Mesenchymal stem cell (in vitro differentiated cells and primary cell): Measurements from ENCODE around the gene UQCRQ.

Experiments used
- DNase-seq: peaks from one replicate; pipeline ENCODE4 v3.0.0-alpha.2; 2013
- H2AFZ ChIP-seq: one replicate; pipeline ENCODE4 v1.6.1; 2013; ENCODE audit warnings: low read depth, mild to moderate bottlenecking, control low read depth, inconsistent platforms, low read length, moderate library complexity
- H2AK5ac ChIP-seq: 2 replicates; pipeline ENCODE4 v1.6.1; 2013; ENCODE audit warnings: low read length, moderate library complexity, mild to moderate bottlenecking, inconsistent platforms; ENCODE audit not compliant: severe bottlenecking
- H2BK120ac ChIP-seq: one replicate; pipeline ENCODE4 v1.6.1; 2013; ENCODE audit warnings: low read depth, mild to moderate bottlenecking, inconsistent platforms, low read length, moderate library complexity
- H2BK12ac ChIP-seq, 2 experiments: one replicate each; pipeline ENCODE4 v1.6.1; 2013; ENCODE audit warnings: inconsistent platforms in 2 of 2, low read length in 2 of 2, mild to moderate bottlenecking in 2 of 2, moderate library complexity in 2 of 2, control low read depth in 1 of 2
- H2BK15ac ChIP-seq: one replicate; pipeline ENCODE4 v1.6.1; 2013; ENCODE audit warnings: mild to moderate bottlenecking, low read depth, inconsistent platforms; ENCODE audit not compliant: poor library complexity, severe bottlenecking
- H2BK5ac ChIP-seq: 2 replicates; pipeline ENCODE4 v1.6.1; 2013; ENCODE audit warnings: low read depth, mild to moderate bottlenecking, low read length, control low read depth, inconsistent platforms; ENCODE audit not compliant: poor library complexity, severe bottlenecking
- H3K14ac ChIP-seq, 2 experiments: one replicate each; pipeline ENCODE4 v1.6.1; 2013; ENCODE audit warnings: inconsistent platforms in 2 of 2, low read length in 2 of 2, control low read depth in 1 of 2, mild to moderate bottlenecking in 1 of 2, moderate library complexity in 1 of 2
- H3K18ac ChIP-seq, 2 experiments: one replicate each; pipeline ENCODE4 v1.6.1; 2013; ENCODE audit warnings: inconsistent platforms in 2 of 2, low read length in 2 of 2, control low read depth in 1 of 2, low read depth in 1 of 2, mild to moderate bottlenecking in 1 of 2
- H3K23ac ChIP-seq, 2 experiments: one replicate each; pipeline ENCODE4 v1.6.1; 2013; ENCODE audit warnings: inconsistent platforms in 2 of 2, low read length in 2 of 2, mild to moderate bottlenecking in 2 of 2, moderate library complexity in 2 of 2, control low read depth in 1 of 2
- H3K27ac ChIP-seq: 2 replicates; pipeline ENCODE4 v1.5.1; 2013; ENCODE audit warnings: mild to moderate bottlenecking, moderate library complexity, low read length, control low read depth, inconsistent platforms; ENCODE audit not compliant: poor library complexity, severe bottlenecking
- H3K27me3 ChIP-seq, 2 experiments: 2 replicates each; pipeline versions ENCODE4 v1.6.1 to v1.7.0; 2013; ENCODE audit warnings: low read length in 2 of 2, mild to moderate bottlenecking in 2 of 2, moderate library complexity in 2 of 2, control low read depth in 1 of 2, inconsistent platforms in 1 of 2; ENCODE audit not compliant: control insufficient read depth in 1 of 2, insufficient read depth in 1 of 2
- H3K36me3 ChIP-seq, 2 experiments: 2 replicates each; pipeline versions ENCODE4 v1.6.1 to v1.7.0; 2013; ENCODE audit warnings: low read length in 2 of 2, control low read depth in 1 of 2, inconsistent platforms in 1 of 2, low read depth in 1 of 2, mild to moderate bottlenecking in 1 of 2; ENCODE audit not compliant: insufficient read depth in 2 of 2, control insufficient read depth in 1 of 2
- H3K4ac ChIP-seq, 2 experiments: one replicate each; pipeline ENCODE4 v1.6.1; 2013; ENCODE audit warnings: inconsistent platforms in 2 of 2, low read length in 2 of 2, mild to moderate bottlenecking in 2 of 2, moderate library complexity in 2 of 2, control low read depth in 1 of 2, low read depth in 1 of 2
- H3K4me1 ChIP-seq: 2 replicates; pipeline ENCODE4 v1.6.1; 2013; ENCODE audit warnings: low read depth, low read length, control low read depth; ENCODE audit not compliant: control insufficient read depth, insufficient read depth
- H3K4me2 ChIP-seq: 2 replicates; pipeline ENCODE4 v1.6.1; 2013; ENCODE audit warnings: low read length, mild to moderate bottlenecking, inconsistent platforms; ENCODE audit not compliant: poor library complexity, severe bottlenecking
- H3K4me3 ChIP-seq, 2 experiments: 2 replicates each; pipeline versions ENCODE4 v1.5.1 to v1.7.0; 2013; ENCODE audit warnings: low read length in 2 of 2, mild to moderate bottlenecking in 2 of 2, control low read depth in 1 of 2, low read depth in 1 of 2; ENCODE audit not compliant: insufficient read depth in 1 of 2
- H3K79me1 ChIP-seq: replicated peaks from 2 replicates; pipeline ENCODE4 v1.6.1; 2013; ENCODE audit warnings: mild to moderate bottlenecking, control low read depth, low read length, inconsistent platforms; ENCODE audit not compliant: poor library complexity, severe bottlenecking
- H3K9ac ChIP-seq: 2 replicates; pipeline ENCODE4 v1.7.0; 2013; ENCODE audit warnings: mild to moderate bottlenecking, low read length, moderate library complexity
- H3K9me3 ChIP-seq: 2 replicates; pipeline ENCODE4 v1.7.0; 2013; ENCODE audit warnings: mild to moderate bottlenecking, low read length; ENCODE audit not compliant: control insufficient read depth
- H4K8ac ChIP-seq: one replicate; pipeline ENCODE4 v1.6.1; 2013; ENCODE audit warnings: inconsistent platforms, mild to moderate bottlenecking, low read length, moderate library complexity
- H4K91ac ChIP-seq: one replicate; pipeline ENCODE4 v1.6.1; 2013; ENCODE audit warnings: mild to moderate bottlenecking, low read length, inconsistent platforms
- WGBS: methylation state at CpG from one replicate; pipeline ENCODE4 v1.1.7; 2013; ENCODE audit warnings: mixed read lengths; 5-methylcytosine and 5-hydroxymethylcytosine counted together

The UQCRQ gene

GRCh38 chr5:132849347-132849746 lies 17.1 kb upstream of the UQCRQ start:
- H3K4ac ChIP-seq = no peak overlapping the region
- no peak overlapping the region for H2AK5ac ChIP-seq
- no peaks in the 10 kb centered on the region for H3K36me3 ChIP-seq
- no peak overlapping the region for H4K8ac ChIP-seq
- WGBS = 74% methylated on average over 1 of the region's 1 CpG
- no peaks in the 10 kb centered on the region for H3K9me3 ChIP-seq
- no peaks in the 10 kb centered on the region for H3K79me1 ChIP-seq
- no peak overlapping the region for H2AFZ ChIP-seq
- no peaks in the 10 kb centered on the region for H3K27me3 ChIP-seq
- H2BK12ac ChIP-seq = no peak overlapping the region
- no peak overlapping the region for H2BK15ac ChIP-seq
- H3K9ac ChIP-seq = no peak overlapping the region
- no peak overlapping the region for H4K91ac ChIP-seq
- no peak for DNase-seq
- H3K4me1 ChIP-seq = no peaks in the 10 kb centered on the region
- no peak overlapping the region for H3K4me3 ChIP-seq
- no peak overlapping the region for H3K23ac ChIP-seq
- H3K14ac ChIP-seq = no peak overlapping the region
- no peak overlapping the region for H3K27ac ChIP-seq
- H2BK5ac ChIP-seq = no peak overlapping the region
- H3K4me2 ChIP-seq = no peak overlapping the region
- H2BK120ac ChIP-seq = no peak overlapping the region
- no peak overlapping the region for H3K18ac ChIP-seq

DNA sequence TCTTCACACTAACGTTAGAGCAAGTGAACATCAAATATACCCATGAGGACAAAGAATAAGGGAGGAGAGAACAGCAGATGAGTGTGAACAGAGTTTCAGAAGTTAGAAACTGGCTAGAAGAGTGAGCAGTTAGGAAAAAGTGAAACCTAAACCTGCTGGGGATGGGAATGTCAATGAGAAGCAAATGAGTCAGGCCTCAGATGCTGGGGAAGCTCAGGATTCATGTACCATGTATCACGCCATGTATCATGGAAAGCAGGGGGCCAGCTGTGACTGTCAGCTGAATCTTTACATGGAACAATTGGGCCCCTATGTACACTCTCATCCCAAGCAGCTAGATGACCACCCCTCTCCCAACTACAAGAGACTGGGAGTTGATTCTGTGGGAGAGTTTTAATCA lies 16.4 kb upstream of the UQCRQ start:
- Histone ChIP-seq H2AK5ac (no peak overlapping the region), H2BK120ac (no peak overlapping the region), H4K8ac (no peak overlapping the region), H3K4ac (no peak overlapping the region), H3K9ac (no peak overlapping the region), H2BK5ac (no peak overlapping the region), H4K91ac (no peak overlapping the region), H2AFZ (no peak overlapping the region), H3K36me3 (no peaks in the 10 kb centered on the region), H2BK12ac (no peak overlapping the region), H3K4me3 (no peak overlapping the region), H3K23ac (no peak overlapping the region), H3K14ac (no peak overlapping the region), H3K27ac (no peak overlapping the region), H3K9me3 (no peaks in the 10 kb centered on the region), H2BK15ac (no peak overlapping the region), H3K18ac (no peak overlapping the region), H3K4me1 (no peaks in the 10 kb centered on the region), H3K27me3 (no peaks in the 10 kb centered on the region), H3K79me1 (no peaks in the 10 kb centered on the region), H3K4me2 (no peak overlapping the region)
- peak; percentile 55 for DNase-seq
- WGBS = 100% methylated on average over 2 of the region's 2 CpGs

- no peak overlapping the region for H3K18ac ChIP-seq
- H3K9ac ChIP-seq = no peak overlapping the region
- no peaks in the 10 kb centered on the region for H3K36me3 ChIP-seq
- H3K27ac ChIP-seq = no peak overlapping the region
- no peaks in the 10 kb centered on the region for H3K27me3 ChIP-seq
- H2BK15ac ChIP-seq = no peak overlapping the region
- no peak overlapping the region for H2BK120ac ChIP-seq
- H3K9me3 ChIP-seq = no peaks in the 10 kb centered on the region
- 95% methylated on average over 2 of the region's 3 CpGs for WGBS
- no peaks in the 10 kb centered on the region for H3K4me1 ChIP-seq
- no peak overlapping the region for H3K4me2 ChIP-seq
- H3K4ac ChIP-seq = no peak overlapping the region
- no peak overlapping the region for H3K14ac ChIP-seq
- H2AFZ ChIP-seq = no peak overlapping the region
- no peak overlapping the region for H3K23ac ChIP-seq
- no peak overlapping the region for H2AK5ac ChIP-seq
- H2BK5ac ChIP-seq = no peak overlapping the region
- no peak for DNase-seq
- H3K4me3 ChIP-seq = no peak overlapping the region
- no peak overlapping the region for H4K8ac ChIP-seq
- H3K79me1 ChIP-seq = no peaks in the 10 kb centered on the region
- no peak overlapping the region for H2BK12ac ChIP-seq
- no peak overlapping the region for H4K91ac ChIP-seq
Measured at GRCh38 chr5:132853323-132853722, 13.1 kb upstream of the UQCRQ start.

DNA sequence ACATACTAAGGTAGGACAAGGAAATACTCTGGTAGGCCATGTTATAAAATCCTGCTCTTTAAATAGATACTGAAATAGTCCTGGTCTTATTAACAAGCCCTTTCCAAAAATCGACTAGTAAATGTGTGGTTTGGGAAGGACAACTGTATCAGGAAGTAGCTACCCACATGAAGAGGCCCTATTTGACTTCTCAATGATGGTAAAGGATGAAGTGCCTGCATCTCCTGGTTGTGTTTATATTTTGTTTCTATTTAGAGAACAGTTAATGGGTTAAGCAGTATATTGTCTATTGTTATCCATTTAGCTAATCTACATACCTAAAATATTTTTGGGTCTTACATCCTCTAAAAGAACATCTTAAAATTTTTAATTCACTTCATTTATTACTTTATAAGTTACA lies 12.7 kb upstream of the UQCRQ start:
- WGBS = 60% methylated on average over 1 of the region's 1 CpG
- Histone ChIP-seq H3K4me1 (no peaks in the 10 kb centered on the region), H2AK5ac (no peak overlapping the region)

More for the DNA sequence above, 12.7 kb upstream of the UQCRQ start:
- no peaks in the 10 kb centered on the region for H3K9me3 ChIP-seq
- no peak overlapping the region for H3K27ac ChIP-seq
- H3K9ac ChIP-seq = no peak overlapping the region
- H2BK120ac ChIP-seq = no peak overlapping the region
- no peak overlapping the region for H4K91ac ChIP-seq
- no peak overlapping the region for H2BK15ac ChIP-seq
- no peak overlapping the region for H3K18ac ChIP-seq
- no peaks in the 10 kb centered on the region for H3K36me3 ChIP-seq
- H3K14ac ChIP-seq = no peak overlapping the region
- no peaks in the 10 kb centered on the region for H3K79me1 ChIP-seq
- H4K8ac ChIP-seq = no peak overlapping the region
- H3K4ac ChIP-seq = no peak overlapping the region
- no peak overlapping the region for H3K4me3 ChIP-seq
- H3K4me2 ChIP-seq = no peak overlapping the region
- no peak overlapping the region for H2BK12ac ChIP-seq
- no peak overlapping the region for H2BK5ac ChIP-seq
- no peak overlapping the region for H2AFZ ChIP-seq
- no peaks in the 10 kb centered on the region for H3K27me3 ChIP-seq
- no peak for DNase-seq
- H3K23ac ChIP-seq = no peak overlapping the region
